Measurements from ENCODE around the gene USP19. TPM values are rescaled to one million over a fixed set of nuclear protein-coding genes. Genes with fewer than 3 reads are reported as not detected.

The USP19 gene
- total RNA-seq, 1 experiment from 2014 or later = 92.8 TPM

GRCh38 chr3:49132437-49133225 is 12.0 kb upstream of the USP19 start, which contains the start of gene LAMB2 (continued):
- TF ChIP-seq YY1 (IDR thresholded peaks at IDR 0.05; ENCODE audit: extremely low read depth, insufficient replicate concordance, low read depth, low read length) (peak; percentile 73), ZBTB33 (IDR thresholded peaks at IDR 0.05; ENCODE audit: extremely low read depth, insufficient replicate concordance, low read length) (no peak), RAD21 (IDR thresholded peaks at IDR 0.05; ENCODE audit: low read depth) (no peak), SRF (IDR thresholded peaks at IDR 0.05; ENCODE audit: low read depth) (no peak), EZH2phosphoT487 (IDR thresholded peaks at IDR 0.05; ENCODE audit: borderline replicate concordance) (no peak), FOSL1 (IDR thresholded peaks at IDR 0.05; ENCODE audit: low read depth) (no peak), TCF7L2 (IDR thresholded peaks at IDR 0.05; ENCODE audit: borderline replicate concordance, extremely low read depth, insufficient read depth, insufficient read length) (peak; percentile 7), ATF3 (IDR thresholded peaks at IDR 0.05) (no peak), JUND (IDR thresholded peaks at IDR 0.05) (no peak), CTCF (IDR thresholded peaks at IDR 0.05 in 2 of 3, conservative IDR thresholded peaks at IDR 0.05 in 1 of 3; ENCODE audit: borderline replicate concordance in 1 of 3, insufficient read depth in 1 of 3, low read depth in 2 of 3, low read length in 2 of 3) (peak in 1 of 3 experiments; percentile 4; a peak in 1 of 6 replicates), POLR2A (IDR thresholded peaks at IDR 0.05; ENCODE audit: borderline replicate concordance, extremely low read depth, insufficient read depth, insufficient read length) (no peak), CBX3 (IDR thresholded peaks at IDR 0.05; ENCODE audit: low read depth) (no peak)
